Measurements from ENCODE around the gene RELN.

RELN gene

GRCh38 chr7:103687272-103687671 is 302.2 kb downstream of the RELN start:
- Histone ChIP-seq H3K4me3 (ENCODE audit: low read depth, low read length, poor library complexity, severe bottlenecking) (no peak overlapping the region), H3K9ac (ENCODE audit: low read length) (no peak overlapping the region), H3K9me3 (ENCODE audit: low read length) (no peaks in the 10 kb centered on the region), H3K4me2 (ENCODE audit: low read length) (no peak overlapping the region), H3K9me2 (ENCODE audit: low read depth, low read length) (no peaks in the 10 kb centered on the region), H3K79me2 (ENCODE audit: insufficient read depth, low read length) (no peaks in the 10 kb centered on the region), H2AFZ (ENCODE audit: low read length) (no peak overlapping the region), H3K4me1 (ENCODE audit: insufficient read depth, low read length, severe bottlenecking) (no peaks in the 10 kb centered on the region), H3K27ac (ENCODE audit: low read depth, low read length, poor library complexity, severe bottlenecking) (no peak overlapping the region), H3K36me3 (ENCODE audit: insufficient read depth, low read length) (no peaks in the 10 kb centered on the region), H3K27me3 (ENCODE audit: insufficient read depth, low read length) (no peaks in the 10 kb centered on the region), H3F3A (ENCODE audit: insufficient read depth, low read length) (no peaks in the 10 kb centered on the region), H4K20me1 (ENCODE audit: insufficient read depth, low read length) (no peaks in the 10 kb centered on the region)
- TF ChIP-seq, protein P1, sequence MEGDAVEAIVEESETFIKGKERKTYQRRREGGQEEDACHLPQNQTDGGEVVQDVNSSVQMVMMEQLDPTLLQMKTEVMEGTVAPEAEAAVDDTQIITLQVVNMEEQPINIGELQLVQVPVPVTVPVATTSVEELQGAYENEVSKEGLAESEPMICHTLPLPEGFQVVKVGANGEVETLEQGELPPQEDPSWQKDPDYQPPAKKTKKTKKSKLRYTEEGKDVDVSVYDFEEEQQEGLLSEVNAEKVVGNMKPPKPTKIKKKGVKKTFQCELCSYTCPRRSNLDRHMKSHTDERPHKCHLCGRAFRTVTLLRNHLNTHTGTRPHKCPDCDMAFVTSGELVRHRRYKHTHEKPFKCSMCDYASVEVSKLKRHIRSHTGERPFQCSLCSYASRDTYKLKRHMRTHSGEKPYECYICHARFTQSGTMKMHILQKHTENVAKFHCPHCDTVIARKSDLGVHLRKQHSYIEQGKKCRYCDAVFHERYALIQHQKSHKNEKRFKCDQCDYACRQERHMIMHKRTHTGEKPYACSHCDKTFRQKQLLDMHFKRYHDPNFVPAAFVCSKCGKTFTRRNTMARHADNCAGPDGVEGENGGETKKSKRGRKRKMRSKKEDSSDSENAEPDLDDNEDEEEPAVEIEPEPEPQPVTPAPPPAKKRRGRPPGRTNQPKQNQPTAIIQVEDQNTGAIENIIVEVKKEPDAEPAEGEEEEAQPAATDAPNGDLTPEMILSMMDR (IDR thresholded peaks at IDR 0.05; ENCODE audit: low read length): no peak
- no peak for TF ChIP-seq EZH2 (IDR thresholded peaks at IDR 0.05; ENCODE audit: borderline replicate concordance, low read length)

DNA sequence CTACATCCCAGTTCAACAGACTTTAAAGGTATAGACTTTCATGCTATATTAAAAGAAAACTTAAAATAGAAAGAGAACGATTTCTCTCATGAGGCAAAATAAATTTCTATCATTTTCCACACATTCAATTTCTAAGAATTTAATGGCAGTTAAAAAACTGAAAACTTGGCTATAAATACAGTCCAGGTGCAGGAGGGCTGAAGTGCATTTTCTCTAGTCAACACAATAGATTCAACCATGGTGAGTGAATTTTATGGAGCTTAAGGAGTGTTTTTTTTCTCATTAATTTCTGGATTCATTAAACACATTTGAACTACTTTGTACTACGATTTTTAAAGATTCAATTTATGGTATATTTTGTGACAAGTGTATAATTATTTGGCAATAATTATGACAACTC is 302.7 kb downstream of the RELN start:
- H4K20me1 ChIP-seq (ENCODE audit: insufficient read depth, low read length): no peaks in the 10 kb centered on the region
- no peak overlapping the region for H2AFZ ChIP-seq (ENCODE audit: low read length)
- no peaks in the 10 kb centered on the region for H3F3A ChIP-seq (ENCODE audit: insufficient read depth, low read length)
- H3K9ac ChIP-seq (ENCODE audit: low read length): no peak overlapping the region
- H3K27me3 ChIP-seq (ENCODE audit: insufficient read depth, low read length): no peaks in the 10 kb centered on the region
- TF ChIP-seq, protein P1 (IDR thresholded peaks at IDR 0.05; ENCODE audit: low read length): no peak
- TF ChIP-seq EZH2 (IDR thresholded peaks at IDR 0.05; ENCODE audit: borderline replicate concordance, low read length): no peak
- no peak overlapping the region for H3K4me2 ChIP-seq (ENCODE audit: low read length)
- no peaks in the 10 kb centered on the region for H3K4me1 ChIP-seq (ENCODE audit: insufficient read depth, low read length, severe bottlenecking)
- no peak overlapping the region for H3K27ac ChIP-seq (ENCODE audit: low read depth, low read length, poor library complexity, severe bottlenecking)
- H3K79me2 ChIP-seq (ENCODE audit: insufficient read depth, low read length): no peaks in the 10 kb centered on the region
- H3K4me3 ChIP-seq (ENCODE audit: low read depth, low read length, poor library complexity, severe bottlenecking): no peak overlapping the region
- H3K9me3 ChIP-seq (ENCODE audit: low read length): no peaks in the 10 kb centered on the region
- no peaks in the 10 kb centered on the region for H3K36me3 ChIP-seq (ENCODE audit: insufficient read depth, low read length)
- H3K9me2 ChIP-seq (ENCODE audit: low read depth, low read length): no peaks in the 10 kb centered on the region

DNA sequence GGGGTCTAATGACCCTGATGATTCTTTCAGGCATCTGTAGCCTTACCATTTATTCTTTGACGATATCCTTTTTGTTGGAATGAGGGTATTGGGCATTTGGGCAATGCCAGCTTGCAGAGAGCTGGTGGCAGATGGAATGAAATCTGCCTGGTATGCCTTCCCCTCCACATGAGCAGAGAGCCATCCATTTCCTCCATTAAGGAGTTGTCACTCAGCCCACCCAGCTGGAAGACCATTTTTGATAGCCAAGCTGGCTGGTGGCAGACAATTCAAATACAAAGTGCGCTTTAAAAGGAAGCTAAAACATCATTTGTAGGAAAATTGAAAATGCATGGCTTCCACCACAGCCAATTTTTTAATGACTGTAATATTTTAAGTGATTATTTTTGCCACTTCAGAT is 303.4 kb downstream of the RELN start:
- Histone ChIP-seq H3K4me1 (ENCODE audit: insufficient read depth, low read length, severe bottlenecking) (no peaks in the 10 kb centered on the region), H3K4me2 (ENCODE audit: low read length) (no peak overlapping the region), H3K79me2 (ENCODE audit: insufficient read depth, low read length) (no peaks in the 10 kb centered on the region), H4K20me1 (ENCODE audit: insufficient read depth, low read length) (no peaks in the 10 kb centered on the region), H3K36me3 (ENCODE audit: insufficient read depth, low read length) (no peaks in the 10 kb centered on the region), H3K9ac (ENCODE audit: low read length) (no peak overlapping the region), H3K4me3 (ENCODE audit: low read depth, low read length, poor library complexity, severe bottlenecking) (no peak overlapping the region), H3K9me3 (ENCODE audit: low read length) (no peaks in the 10 kb centered on the region), H3F3A (ENCODE audit: insufficient read depth, low read length) (no peaks in the 10 kb centered on the region), H2AFZ (ENCODE audit: low read length) (no peak overlapping the region), H3K27me3 (ENCODE audit: insufficient read depth, low read length) (no peaks in the 10 kb centered on the region), H3K9me2 (ENCODE audit: low read depth, low read length) (no peaks in the 10 kb centered on the region), H3K27ac (ENCODE audit: low read depth, low read length, poor library complexity, severe bottlenecking) (no peak overlapping the region)
- TF ChIP-seq, protein P1 (IDR thresholded peaks at IDR 0.05; ENCODE audit: low read length): no peak
- no peak for TF ChIP-seq EZH2 (IDR thresholded peaks at IDR 0.05; ENCODE audit: borderline replicate concordance, low read length)

Data from OCI-LY1 (cell line).